Erythroblast (primary cell): ENCODE measurements around the gene DOCK1.

Experiments
- GATA1 ChIP-seq: IDR thresholded peaks from 2 replicates; pipeline ENCODE4 v1.6.1; 2011; ENCODE audit warnings: low read depth, mild to moderate bottlenecking, control low read depth, low read length, moderate library complexity
- POLR2A ChIP-seq: IDR thresholded peaks from 2 replicates; pipeline ENCODE4 v1.6.1; 2011; ENCODE audit warnings: mild to moderate bottlenecking, low read length

- TF ChIP-seq POLR2A (no peak), GATA1 (no peak)
Observed at GRCh38 chr10:126908729-126909128, 3.5 kb downstream of the DOCK1 start.
